DMS153 treated with DMSO at 0.1 percent for 48 hours (cell line): Measurements from ENCODE around the gene PDE6B.
A peak's percentile ranks its signal among the peaks of the same experiment; 100 is the strongest.
"Not testable (repeated sequence)": the region's sequence is repeated elsewhere in the genome, so short reads cannot be mapped to it uniquely, and the experiment has no call there.

ENCODE experiments used
- DNase-seq: peaks from one replicate; lab custom pipeline; 2025; ENCODE audit not compliant: unreplicated experiment; lab: John Stamatoyannopoulos, UW

The PDE6B gene

GRCh38 chr4:668219-668618 lies 42.8 kb downstream of the PDE6B start:
- not testable (repeated sequence) for DNase-seq

- DNase-seq, result not testable (repeated sequence)
Measured at GRCh38 chr4:669806-670559, 44.6 kb downstream of the PDE6B start.

- no peak for DNase-seq
Measured at GRCh38 chr4:671769-672168, 46.4 kb downstream of the PDE6B start.

GRCh38 chr4:673349-674091 lies 48.1 kb downstream of the PDE6B start:
- no peak for DNase-seq

GRCh38 chr4:674172-675035 lies 49.0 kb downstream of the PDE6B start, which contains the start of the genes ATP5ME and MYL5:
TSS of gene ATP5ME (minus strand) at chr4:674276. CDS start at chr4:674247, 29 bp downstream.
TSS of gene MYL5 (plus strand) at chr4:674542. CDS start at chr4:678027, 3,485 bp downstream.
- DNase-seq, result peak; percentile 75

GRCh38 chr4:675036-675882 lies 49.9 kb downstream of the PDE6B start:
- DNase-seq, result no peak

GRCh38 chr4:675980-676870 lies 50.9 kb downstream of the PDE6B start:
- DNase-seq, result no peak

- DNase-seq, result no peak
Measured at GRCh38 chr4:676871-677235, 51.5 kb downstream of the PDE6B start.

- no peak for DNase-seq
Measured at GRCh38 chr4:677431-678293, 52.3 kb downstream of the PDE6B start.

GRCh38 chr4:678331-679103 lies 53.1 kb downstream of the PDE6B start:
- DNase-seq, result no peak

- no peak for DNase-seq
Measured at GRCh38 chr4:679104-679481, 53.7 kb downstream of the PDE6B start.

GRCh38 chr4:679629-680028 lies 54.3 kb downstream of the PDE6B start:
- DNase-seq, result no peak

GRCh38 chr4:680091-680490 lies 54.7 kb downstream of the PDE6B start:
- DNase-seq, result no peak

- DNase-seq, result no peak
Measured at GRCh38 chr4:680551-680927, 55.2 kb downstream of the PDE6B start.

GRCh38 chr4:680928-681645 lies 55.7 kb downstream of the PDE6B start:
- DNase-seq, result no peak

- DNase-seq, result peak; percentile 4
Measured at GRCh38 chr4:681736-682451, 56.5 kb downstream of the PDE6B start.
